Left renal cortex interstitium (tissue), 4 donors: ENCODE results near the gene ZBTB7C. TPM values are rescaled to one million over a fixed set of nuclear protein-coding genes. Genes with fewer than 3 reads are reported as not detected.

Source experiments
- DNase-seq, 4 donors: peaks; one replicate each; pipeline ENCODE4 v3.0.0-alpha.2; 2013; ENCODE audit warnings: low read depth in 4 of 4, low spot score in 2 of 4, missing footprints in 1 of 4
- polyA plus RNA-seq, 4 donors: library from polyadenylated mRNA; unstranded; fragments of 120-200 nt; gene quantifications; one replicate each; pipeline ENCODE4 v1.2.1, GENCODE V29; 2013; ENCODE audit not compliant: insufficient read length in 4 of 4

The ZBTB7C gene
- polyA plus RNA-seq, 4 donors, result 12.6 to 18.4 (median 15.7) TPM

GRCh38 chr18:48020337-48021250, 388.6 kb downstream of the ZBTB7C start:
- no peak for DNase-seq

DNA sequence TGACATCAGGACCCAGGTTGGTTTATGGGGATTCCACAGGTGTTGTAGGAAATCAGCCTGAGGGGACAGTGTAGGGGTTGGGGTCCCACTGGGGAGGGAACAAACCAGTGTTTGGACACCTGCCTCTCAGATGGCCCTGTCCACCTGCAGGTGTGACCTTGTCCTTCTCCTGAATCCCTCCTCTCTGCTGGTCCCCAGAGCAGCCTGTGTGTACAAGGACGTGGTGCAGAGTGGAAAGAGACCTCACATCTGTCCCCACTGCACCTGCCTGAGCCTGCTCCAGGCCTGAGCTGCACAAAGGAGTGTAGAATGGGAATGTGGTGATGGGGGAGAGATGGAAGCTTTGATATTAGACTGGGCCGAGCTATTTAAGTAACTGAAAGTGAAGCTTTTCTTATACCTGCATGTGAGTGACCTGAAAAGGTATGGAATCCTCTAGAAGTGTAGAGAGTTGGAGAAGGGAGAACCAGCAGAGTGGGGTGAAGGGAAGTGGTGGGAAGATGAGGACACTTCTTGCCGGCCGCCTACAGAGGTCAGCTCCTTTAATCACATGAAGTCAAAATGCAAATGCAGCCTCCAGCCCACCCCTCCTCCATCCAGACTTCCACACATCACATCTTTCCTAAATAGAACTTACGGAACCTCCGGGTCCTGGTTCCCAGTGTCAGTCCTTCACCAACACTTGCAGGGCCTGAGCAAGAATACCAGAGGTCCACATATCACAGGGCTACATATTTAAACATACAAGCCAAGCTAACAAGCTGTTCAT, 389.4 kb downstream of the ZBTB7C start:
- no peak for DNase-seq

DNA sequence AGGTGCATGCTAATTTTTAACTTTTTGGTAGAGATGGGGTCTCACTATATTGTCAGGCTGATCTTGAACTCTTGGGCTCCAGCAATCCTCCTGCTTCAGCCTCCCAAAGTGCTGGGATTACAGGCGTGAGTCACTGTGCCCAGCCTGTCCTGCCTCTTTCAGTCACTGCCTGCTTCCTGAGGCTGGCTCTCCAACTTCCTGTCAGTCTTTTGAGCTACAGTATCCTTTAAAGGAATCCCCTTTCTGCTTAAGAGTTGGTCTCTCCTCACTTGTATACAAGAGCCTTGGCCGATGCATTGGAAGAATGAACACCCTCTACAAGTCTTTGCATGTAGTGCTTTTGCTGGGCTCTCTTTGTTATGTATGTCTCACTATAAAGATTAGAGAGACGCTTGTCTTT, 390.3 kb downstream of the ZBTB7C start:
- DNase-seq, result no peak

- DNase-seq, result no peak
Observed at GRCh38 chr18:48017635-48018034, 391.5 kb downstream of the ZBTB7C start.

- no peak for DNase-seq
Observed at GRCh38 chr18:48013162-48013561, 396.0 kb downstream of the ZBTB7C start.

GRCh38 chr18:48011926-48012465, 397.2 kb downstream of the ZBTB7C start:
- no peak for DNase-seq

- no peak for DNase-seq
Observed at GRCh38 chr18:48010264-48010663, 398.9 kb downstream of the ZBTB7C start.

- no peak for DNase-seq
Observed at GRCh38 chr18:48009116-48009745, 400.0 kb downstream of the ZBTB7C start.

GRCh38 chr18:48007955-48008701, 401.1 kb downstream of the ZBTB7C start:
- peak in 1 of 4 donors; percentile 47 for DNase-seq

DNA sequence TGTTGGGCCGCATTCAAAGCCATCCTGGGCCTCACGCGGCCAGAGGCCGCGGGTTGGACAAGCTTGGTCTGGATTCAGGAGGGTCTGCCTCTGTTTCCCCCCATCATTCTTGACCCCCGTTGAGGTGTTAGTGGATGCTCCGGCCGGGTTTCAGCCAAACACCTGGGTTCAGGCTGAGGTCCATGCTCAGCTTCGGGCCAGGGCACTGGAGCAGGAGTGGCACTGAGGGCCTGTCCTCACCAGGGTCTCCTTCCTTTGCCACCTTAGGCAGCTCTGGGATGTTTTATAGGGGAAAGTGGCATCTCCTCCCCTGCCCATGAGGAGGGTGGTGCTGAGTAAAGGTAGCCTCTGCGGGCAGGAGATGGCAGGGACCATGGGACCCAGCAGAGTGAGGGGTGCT, 401.8 kb downstream of the ZBTB7C start:
- no peak for DNase-seq

- DNase-seq, result no peak
Observed at GRCh38 chr18:48006415-48007175, 402.6 kb downstream of the ZBTB7C start.

GRCh38 chr18:48004577-48004976, 404.6 kb downstream of the ZBTB7C start:
- DNase-seq, result no peak

DNA sequence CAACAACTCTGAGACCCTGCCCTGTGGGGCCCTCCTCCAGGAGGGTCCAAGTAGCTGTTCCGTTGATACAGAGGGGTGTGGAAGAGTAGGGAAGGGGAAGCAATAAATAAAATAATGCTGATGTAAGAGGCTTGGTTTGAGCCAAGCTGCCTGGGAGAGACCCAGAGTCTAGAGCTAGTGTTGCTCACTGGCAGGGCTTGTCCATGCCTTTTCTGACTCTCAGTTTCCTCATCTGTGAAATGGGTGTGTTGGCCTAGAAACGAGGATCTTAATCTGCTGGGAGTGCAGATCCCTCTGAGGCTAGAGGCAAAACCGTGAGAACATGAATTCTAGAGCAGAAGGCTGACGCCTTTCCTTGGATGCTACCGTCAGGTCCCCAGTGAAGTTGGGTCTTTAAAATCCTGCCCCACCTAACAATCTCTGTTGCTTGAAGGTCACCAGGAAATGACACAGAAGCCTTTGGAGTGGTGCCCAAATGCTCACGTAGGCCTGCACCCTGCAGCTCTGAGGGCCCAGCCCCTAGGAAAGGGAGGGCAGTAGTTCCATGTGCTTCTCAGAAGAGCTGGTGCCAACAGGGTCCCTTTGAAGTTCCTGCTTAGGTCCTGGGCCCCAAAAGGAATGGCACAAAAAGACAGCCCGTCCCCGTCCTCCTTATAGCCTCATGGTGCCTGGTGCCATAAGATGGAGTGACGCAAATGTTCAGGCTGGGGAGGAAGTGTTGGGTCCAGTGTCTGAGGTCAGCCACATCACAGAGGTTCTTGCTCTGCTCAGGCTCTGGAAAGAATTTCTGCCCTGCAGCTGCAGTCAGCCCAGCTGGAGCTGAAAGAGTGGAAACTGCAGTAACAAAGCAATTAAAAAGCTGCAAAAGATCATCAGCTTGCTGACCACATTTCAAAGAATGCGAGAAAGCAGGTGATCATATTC, 405.5 kb downstream of the ZBTB7C start:
- peak in 1 of 4 donors; percentile 32 for DNase-seq

DNA sequence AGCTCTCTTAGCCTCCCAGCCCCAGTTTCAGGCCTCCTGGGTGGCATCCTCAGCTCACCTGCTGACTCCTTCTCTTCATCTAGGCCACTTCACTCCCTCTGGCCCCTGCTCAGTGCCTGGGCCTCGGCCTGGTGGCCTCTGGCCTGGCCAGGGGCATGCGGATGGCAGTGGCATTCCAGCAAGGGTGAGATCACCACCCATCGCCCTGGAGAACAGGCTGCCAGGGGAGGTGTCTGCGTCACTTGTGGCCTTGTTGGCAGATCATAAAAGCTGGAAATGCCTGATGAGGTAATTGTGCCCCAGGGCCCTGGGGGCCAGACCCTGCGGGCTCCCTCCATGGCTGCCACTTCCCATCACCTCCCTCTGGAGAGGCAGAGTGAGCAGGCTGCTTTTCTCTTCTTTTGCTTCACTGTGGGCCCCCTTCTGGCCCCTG, 406.2 kb downstream of the ZBTB7C start:
- DNase-seq, result no peak

DNA sequence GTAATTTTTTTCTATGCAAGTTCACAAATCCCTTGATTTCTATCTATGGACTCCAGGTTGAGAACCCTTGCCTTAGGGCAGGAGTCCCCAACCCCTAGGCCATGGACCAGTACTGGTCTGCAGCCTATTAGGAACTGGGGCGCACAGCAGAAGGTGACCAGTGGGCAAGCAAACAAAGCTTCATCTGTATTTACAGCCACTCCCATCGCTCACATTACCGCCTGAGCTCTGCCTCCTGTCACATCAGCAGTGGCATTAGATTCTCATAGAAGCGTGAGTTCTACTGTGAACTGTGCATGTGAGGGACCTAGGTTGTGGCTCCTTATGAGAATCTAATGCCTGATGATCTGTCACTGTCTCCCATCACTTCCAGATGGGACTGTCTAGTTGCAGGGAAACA, 408.5 kb downstream of the ZBTB7C start:
- DNase-seq, result no peak

- no peak for DNase-seq
Observed at GRCh38 chr18:47999801-48000248, 409.4 kb downstream of the ZBTB7C start.

DNA sequence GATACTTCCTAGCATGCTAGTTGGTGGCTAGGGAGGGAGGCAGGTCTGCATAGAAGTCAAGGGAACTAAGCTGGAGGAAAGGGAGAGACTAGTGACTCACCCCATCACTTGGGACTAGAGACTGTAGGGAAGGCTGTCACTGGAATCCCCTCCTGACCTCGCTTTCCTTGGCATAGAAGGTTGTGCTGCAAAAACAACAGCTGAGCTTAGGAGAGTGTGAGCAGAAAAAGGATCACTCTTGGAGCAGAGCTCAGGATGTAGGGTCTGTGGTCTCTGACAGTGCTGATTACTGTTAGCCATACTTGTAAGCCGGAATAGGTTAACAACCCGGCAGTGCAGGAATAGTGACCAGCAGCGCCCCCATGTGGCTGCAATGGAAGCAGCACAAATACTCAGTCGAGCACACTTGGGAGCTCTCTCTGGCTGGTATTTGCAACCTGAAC, 411.8 kb downstream of the ZBTB7C start:
- no peak for DNase-seq

- DNase-seq, result no peak
Observed at GRCh38 chr18:47996091-47996541, 413.1 kb downstream of the ZBTB7C start.
